Upper lobe of left lung (tissue), 6 donors: ENCODE results near the gene CALCR. TPM values are rescaled to one million over a fixed set of nuclear protein-coding genes. Genes with fewer than 3 reads are reported as not detected.

Source experiments
- ATAC-seq, 2 donors: fragments of 200-7000 bp; cut with Tn5 transposase; one replicate each; pipeline ENCODE4 v1.9.1; 2022; ENCODE audit warnings: mild to moderate bottlenecking in 2 of 2, moderate library complexity in 2 of 2; ENCODE audit not compliant: low FRiP score in 2 of 2
- DNase-seq, 2 donors: peaks; one replicate each; pipeline ENCODE4 v3.0.0-alpha.2; 2019 to 2020
- H3K27ac ChIP-seq, 4 donors: fragments of 200-600 bp; sonication (generic); one replicate each; pipeline ENCODE4 v1.5.1; 2016 to 2019
- H3K27me3 ChIP-seq, 4 donors: fragments of 200-600 bp; sonication (generic); one replicate each; pipeline ENCODE4 v1.5.1; 2017 to 2019
- H3K36me3 ChIP-seq, 4 donors: fragments of 200-600 bp; sonication (generic); one replicate each; pipeline ENCODE4 v1.5.1; 2016 to 2019
- H3K4me1 ChIP-seq, 4 donors: fragments of 200-600 bp; sonication (generic); one replicate each; pipeline ENCODE4 v1.5.1; 2018 to 2019
- H3K4me3 ChIP-seq, 4 donors: fragments of 200-600 bp; sonication (generic); one replicate each; pipeline ENCODE4 v1.5.1; 2017 to 2019; ENCODE audit warnings: mild to moderate bottlenecking in 2 of 4, moderate library complexity in 1 of 4
- H3K9me3 ChIP-seq, 4 donors: fragments of 200-600 bp; sonication (generic); one replicate each; pipeline ENCODE4 v1.5.1; 2018 to 2019
- EP300 ChIP-seq, 4 donors: sonication (generic); formaldehyde crosslinking; IDR thresholded peaks; one replicate each; pipeline ENCODE4 v1.5.1; 2017; ENCODE audit warnings: antibody characterized with exemption in 4 of 4, control low read depth in 2 of 4
- POLR2A ChIP-seq, 4 donors: fragments of 450-650 bp; IDR thresholded peaks; one replicate each; pipeline ENCODE4 v1.5.1; 2016 to 2017; ENCODE audit warnings: antibody characterized with exemption in 4 of 4, mild to moderate bottlenecking in 2 of 4
- POLR2AphosphoS5 ChIP-seq, 2 donors: sonication (generic); formaldehyde crosslinking; IDR thresholded peaks; one replicate each; pipeline ENCODE4 v1.5.1; 2017; ENCODE audit warnings: antibody characterized with exemption in 2 of 2
- WGBS, 2 donors: methylation state at CpG; one replicate each; pipeline ENCODE4 v1.1.5; 2017 to 2018; 5-methylcytosine and 5-hydroxymethylcytosine counted together
- total RNA-seq, 6 donors: library from RNA; depleted of rRNA in 4 of 6; stranded (reverse); fragments of >200 nt in 4 of 6; gene quantifications; one replicate each; pipeline versions ENCODE4 v1.1.0 to v1.2.1, GENCODE V29; 2016 to 2021
- TF ChIP-seq, protein P1 (sequence below), 6 experiments: fragments of 450-650 bp in 4 of 6; fragments of 200-600 bp in 2 of 6; sonication (generic) in 2 of 6; IDR thresholded peaks; one replicate each; pipeline ENCODE4 v1.5.1; 2016 to 2019; ENCODE audit warnings: antibody characterized with exemption in 6 of 6
- donor health status: DM: no; HTN: no; CAD: no; lungs with moderate emphysema.
- donor health status: DM: no; HTN: yes; CAD: no; lungs with severe emphysema.

CALCR gene
- total RNA-seq, 6 donors from 2014 or later = 0.09 to 0.10 TPM; not detected in 4

- H3K36me3 ChIP-seq = no peaks in the 10 kb centered on the region
- ATAC-seq = no peak
- no peaks in the 10 kb centered on the region for H3K4me1 ChIP-seq
- 82% methylated on average over 8 of the region's 8 CpGs for WGBS, 2 donors
- TF ChIP-seq, protein P1, sequence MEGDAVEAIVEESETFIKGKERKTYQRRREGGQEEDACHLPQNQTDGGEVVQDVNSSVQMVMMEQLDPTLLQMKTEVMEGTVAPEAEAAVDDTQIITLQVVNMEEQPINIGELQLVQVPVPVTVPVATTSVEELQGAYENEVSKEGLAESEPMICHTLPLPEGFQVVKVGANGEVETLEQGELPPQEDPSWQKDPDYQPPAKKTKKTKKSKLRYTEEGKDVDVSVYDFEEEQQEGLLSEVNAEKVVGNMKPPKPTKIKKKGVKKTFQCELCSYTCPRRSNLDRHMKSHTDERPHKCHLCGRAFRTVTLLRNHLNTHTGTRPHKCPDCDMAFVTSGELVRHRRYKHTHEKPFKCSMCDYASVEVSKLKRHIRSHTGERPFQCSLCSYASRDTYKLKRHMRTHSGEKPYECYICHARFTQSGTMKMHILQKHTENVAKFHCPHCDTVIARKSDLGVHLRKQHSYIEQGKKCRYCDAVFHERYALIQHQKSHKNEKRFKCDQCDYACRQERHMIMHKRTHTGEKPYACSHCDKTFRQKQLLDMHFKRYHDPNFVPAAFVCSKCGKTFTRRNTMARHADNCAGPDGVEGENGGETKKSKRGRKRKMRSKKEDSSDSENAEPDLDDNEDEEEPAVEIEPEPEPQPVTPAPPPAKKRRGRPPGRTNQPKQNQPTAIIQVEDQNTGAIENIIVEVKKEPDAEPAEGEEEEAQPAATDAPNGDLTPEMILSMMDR (IDR thresholded peaks at IDR 0.05) = no peak
- TF ChIP-seq POLR2A (IDR thresholded peaks at IDR 0.05) (no peak), EP300 (IDR thresholded peaks at IDR 0.05) (no peak), POLR2AphosphoS5 (IDR thresholded peaks at IDR 0.05) (no peak)
- DNase-seq = no peak
- no peaks in the 10 kb centered on the region for H3K9me3 ChIP-seq
- no peak overlapping the region for H3K4me3 ChIP-seq
- H3K27ac ChIP-seq = no peak overlapping the region
- H3K27me3 ChIP-seq = no peaks in the 10 kb centered on the region
Observed at GRCh38 chr7:93430917-93431588, 143.5 kb downstream of the CALCR start.

DNA sequence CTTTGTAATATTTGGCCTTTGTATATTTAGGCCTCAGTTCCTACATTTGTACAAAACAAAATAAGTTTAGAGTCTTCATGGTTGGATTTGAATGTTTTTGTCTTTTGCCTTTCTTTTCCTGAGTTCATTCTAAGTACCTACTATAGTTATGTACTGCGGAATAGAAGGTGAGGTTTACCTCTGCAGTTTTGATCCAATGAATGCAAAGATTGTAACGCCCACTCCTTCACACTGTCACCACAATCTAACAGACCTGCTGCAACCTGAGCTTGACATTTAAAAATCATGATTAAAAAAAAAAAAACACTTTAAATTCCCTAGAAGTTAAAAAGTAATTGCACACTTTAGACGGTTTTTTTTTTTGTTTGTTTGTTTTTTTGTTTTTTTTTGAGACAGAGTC is 145.0 kb downstream of the CALCR start:
- ATAC-seq (no peak), DNase-seq (no peak)
- H3K4me3 ChIP-seq = no peak overlapping the region
- H3K27ac ChIP-seq = no peak overlapping the region
- H3K27me3 ChIP-seq = no peaks in the 10 kb centered on the region
- H3K9me3 ChIP-seq = no peaks in the 10 kb centered on the region
- no peaks in the 10 kb centered on the region for H3K36me3 ChIP-seq
- no peak for TF ChIP-seq POLR2A (IDR thresholded peaks at IDR 0.05)
- TF ChIP-seq, protein P1 (IDR thresholded peaks at IDR 0.05) = no peak
- TF ChIP-seq EP300 (IDR thresholded peaks at IDR 0.05) = no peak
- TF ChIP-seq POLR2AphosphoS5 (IDR thresholded peaks at IDR 0.05) = no peak
- H3K4me1 ChIP-seq = no peaks in the 10 kb centered on the region
- WGBS, 2 donors = 74 to 84% methylated on average over 3 of the region's 3 CpGs

DNA sequence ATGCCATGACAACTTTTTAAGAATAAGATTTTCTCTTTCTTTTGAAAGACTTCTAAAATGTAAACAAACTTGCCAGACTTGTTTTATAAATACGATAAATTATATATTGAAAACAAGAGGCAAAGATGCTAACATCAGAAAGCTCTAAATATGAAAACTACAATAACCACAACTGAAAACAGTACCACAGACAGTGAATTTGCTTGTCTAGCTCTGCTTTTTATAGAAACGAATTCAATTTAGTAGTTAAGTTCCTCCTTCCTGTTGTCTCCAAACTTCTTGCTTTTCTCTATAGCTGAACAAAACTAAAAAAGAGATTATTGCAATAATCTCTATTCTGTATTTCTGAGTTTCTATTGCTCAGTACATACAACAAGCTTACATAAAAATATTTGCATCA is 147.4 kb downstream of the CALCR start:
- Histone ChIP-seq H3K4me1 (no peaks in the 10 kb centered on the region), H3K9me3 (no peaks in the 10 kb centered on the region), H3K4me3 (no peak overlapping the region), H3K27me3 (no peaks in the 10 kb centered on the region), H3K27ac (no peak overlapping the region), H3K36me3 (no peaks in the 10 kb centered on the region)
- TF ChIP-seq, protein P1 (IDR thresholded peaks at IDR 0.05) = no peak
- TF ChIP-seq POLR2AphosphoS5 (IDR thresholded peaks at IDR 0.05) (no peak), POLR2A (IDR thresholded peaks at IDR 0.05) (no peak), EP300 (IDR thresholded peaks at IDR 0.05) (no peak)
- ATAC-seq = no peak
- 58 to 68% methylated on average over 2 of the region's 2 CpGs for WGBS, 2 donors
- DNase-seq = no peak

GRCh38 chr7:93426155-93426696 is 148.3 kb downstream of the CALCR start:
- Histone ChIP-seq H3K9me3 (no peaks in the 10 kb centered on the region), H3K4me3 (no peak overlapping the region), H3K4me1 (no peaks in the 10 kb centered on the region), H3K27me3 (no peaks in the 10 kb centered on the region), H3K27ac (no peak overlapping the region), H3K36me3 (no peaks in the 10 kb centered on the region)
- ATAC-seq (no peak), DNase-seq (peak in 1 of 2 donors; percentile 37)
- WGBS, 2 donors = 90 to 92% methylated on average over 15 of the region's 15 CpGs
- TF ChIP-seq EP300 (IDR thresholded peaks at IDR 0.05) = no peak
- no peak for TF ChIP-seq POLR2AphosphoS5 (IDR thresholded peaks at IDR 0.05)
- no peak for TF ChIP-seq POLR2A (IDR thresholded peaks at IDR 0.05)
- TF ChIP-seq, protein P1 (IDR thresholded peaks at IDR 0.05) = no peak

DNA sequence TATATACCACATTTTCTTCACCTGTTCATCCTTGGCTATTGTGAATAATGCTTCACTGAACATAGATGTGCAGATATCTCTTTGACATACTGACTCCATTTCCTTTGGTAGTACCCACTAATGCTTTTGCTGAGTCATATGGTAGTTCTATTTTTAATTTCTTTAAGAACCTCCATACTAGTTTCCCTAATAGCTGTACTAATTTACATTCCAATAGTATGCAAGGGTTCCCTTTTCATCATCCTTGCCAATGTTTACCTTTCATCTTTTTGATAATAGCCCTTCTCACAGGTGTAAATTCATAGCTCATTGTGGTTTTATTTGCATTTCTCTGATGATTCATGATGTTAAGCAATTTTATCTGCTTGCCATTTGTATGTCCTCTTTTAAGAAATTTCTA is 159.9 kb downstream of the CALCR start:
- DNase-seq (no peak), ATAC-seq (no peak)
- no peaks in the 10 kb centered on the region for H3K27me3 ChIP-seq
- no peak overlapping the region for H3K27ac ChIP-seq
- no peak for TF ChIP-seq EP300 (IDR thresholded peaks at IDR 0.05)
- TF ChIP-seq, protein P1 (IDR thresholded peaks at IDR 0.05) = no peak
- TF ChIP-seq POLR2A (IDR thresholded peaks at IDR 0.05) = no peak
- H3K4me1 ChIP-seq = no peaks in the 10 kb centered on the region
- no peaks in the 10 kb centered on the region for H3K9me3 ChIP-seq
- no peak overlapping the region for H3K4me3 ChIP-seq
- H3K36me3 ChIP-seq = no peaks in the 10 kb centered on the region
